Panc1 (cell line): ENCODE measurements around the gene TMCC1. TPM values are rescaled to one million over a fixed set of nuclear protein-coding genes. Genes with fewer than 3 reads are reported as not detected.

ENCODE experiments used
- ATAC-seq: fragments of 200-7000 bp; cut with Tn5 transposase; 2 replicates; pipeline ENCODE4 v1.9.1; 2020; ENCODE audit warnings: mild to moderate bottlenecking, moderate library complexity
- BruUV-seq: library from RNA; stranded (reverse); fragments of 400-500 nt; replicated peaks from 2 replicates; lab custom pipeline; 2021; lab: Mats Ljungman, UMichigan
- CTCF ChIA-PET: fragments of 300-600 bp; sonication (Branson Sonifier 250); formaldehyde crosslinking; loops from one replicate; lab custom pipeline; 2022; ENCODE audit warnings: antibody characterized with exemption; lab: Charles Lee
- POLR2A ChIA-PET: fragments of 300-600 bp; sonication (Branson Sonifier 250); formaldehyde crosslinking; loops from one replicate; lab custom pipeline; 2022; ENCODE audit warnings: antibody characterized with exemption; lab: Charles Lee
- DNase-seq: peaks from one replicate; pipeline ENCODE4 v3.0.0-alpha.2; 2010; ENCODE audit warnings: low read depth, low spot score
- H3K27ac ChIP-seq: 2 replicates; pipeline ENCODE4 v1.5.1; 2011; ENCODE audit warnings: mild to moderate bottlenecking, low read length, inconsistent platforms
- H3K27me3 ChIP-seq: fragments of 200-500 bp; sonication (Bioruptor generic); 2 replicates; pipeline ENCODE4 v1.6.0; 2014; ENCODE audit warnings: low read length, inconsistent platforms; ENCODE audit not compliant: control insufficient read depth, insufficient read depth
- H3K36me3 ChIP-seq: fragments of 200-500 bp; sonication (Bioruptor generic); 2 replicates; pipeline ENCODE4 v1.5.1; 2014; ENCODE audit warnings: inconsistent platforms, mild to moderate bottlenecking, low read length, moderate library complexity; ENCODE audit not compliant: control insufficient read depth, insufficient read depth
- H3K4me1 ChIP-seq: 2 replicates; pipeline ENCODE4 v1.5.1; 2011; ENCODE audit warnings: inconsistent platforms, mild to moderate bottlenecking, low read length, moderate library complexity; ENCODE audit not compliant: control insufficient read depth, insufficient read depth
- H3K4me3 ChIP-seq, 2 experiments: 2 replicates each; pipeline ENCODE4 v1.5.1; 2011 to 2012; ENCODE audit warnings: low read depth in 2 of 2, low read length in 2 of 2, mild to moderate bottlenecking in 2 of 2, inconsistent platforms in 1 of 2, moderate library complexity in 1 of 2
- H3K9me3 ChIP-seq: fragments of 200-500 bp; sonication (Bioruptor generic); 2 replicates; pipeline ENCODE4 v1.5.1; 2014; ENCODE audit warnings: low read depth, mild to moderate bottlenecking, inconsistent platforms, low read length, moderate library complexity; ENCODE audit not compliant: control insufficient read depth, insufficient read depth
- POLR2AphosphoS5 ChIP-seq: IDR thresholded peaks from 2 replicates; pipeline ENCODE4 v1.6.1; 2012; ENCODE audit warnings: mild to moderate bottlenecking, low read depth, low read length, moderate library complexity
- SIN3A ChIP-seq: IDR thresholded peaks from 2 replicates; pipeline ENCODE4 v1.6.1; 2012; ENCODE audit warnings: low read depth, mild to moderate bottlenecking, low read length, moderate library complexity, borderline replicate concordance; ENCODE audit not compliant: insufficient read depth
- TCF7L2 ChIP-seq: IDR thresholded peaks from 2 replicates; pipeline ENCODE4 v1.6.1; 2011; ENCODE audit warnings: mild to moderate bottlenecking, low read depth, low read length, inconsistent platforms
- in situ Hi-C: cut with HindIII; loops from 2 replicates; pipeline ENCODE4 v1.10.0; 2016; ENCODE audit warnings: low sequenced_read_pairs, low pct_unique_long_range_greater_than_20kb
- intact Hi-C: fragments of 100-400 bp; cut with micrococcal nuclease; formaldehyde crosslinking; loops from one replicate; pipeline ENCODE4 v1.10.0; 2022; ENCODE audit not compliant: unreplicated experiment
- total RNA-seq: library from RNA; stranded (reverse); gene quantifications from one replicate; pipeline ENCODE4 v1.2.1, GENCODE V29; 2021; ENCODE audit not compliant: unreplicated experiment
- TF ChIP-seq, protein P1 (sequence below): fragments of 450-650 bp; IDR thresholded peaks from 2 replicates; pipeline ENCODE4 v1.5.1; 2017; ENCODE audit warnings: mild to moderate bottlenecking
- TF ChIP-seq, protein P2 (sequence below), 2 experiments: IDR thresholded peaks; 2 replicates each; pipeline ENCODE4 v1.6.1; 2011 to 2012; ENCODE audit warnings: low read depth in 2 of 2, control low read depth in 1 of 2, low read length in 1 of 2, mild to moderate bottlenecking in 1 of 2, moderate library complexity in 1 of 2; ENCODE audit not compliant: insufficient read depth in 1 of 2

TMCC1 gene
- total RNA-seq, 1 experiment from 2014 or later = 33.2 TPM

DNA sequence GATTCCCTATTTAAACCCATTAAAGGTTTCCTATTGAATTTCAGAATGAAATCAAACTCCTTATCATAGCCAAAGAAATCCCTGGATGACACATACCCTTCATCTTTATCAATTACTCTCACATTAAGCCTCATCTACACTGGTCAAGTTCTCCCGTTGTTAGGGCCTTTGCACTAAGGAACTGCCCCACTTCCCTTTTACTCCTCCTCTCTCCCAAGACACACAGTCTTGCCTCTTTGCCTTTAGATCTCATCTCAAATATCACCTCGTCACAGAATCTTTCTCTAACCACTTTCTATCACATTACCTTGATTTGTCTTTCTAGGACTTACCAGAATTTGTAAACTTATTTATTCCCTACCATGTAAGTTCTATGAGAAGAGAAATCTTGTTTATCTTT is 117.6 kb downstream of the TMCC1 start:
- H3K27me3 ChIP-seq = no peaks in the 10 kb centered on the region
- no peak overlapping the region for H3K4me3 ChIP-seq
- POLR2A ChIA-PET = no interaction called here
- CTCF ChIA-PET = no interaction called here
- TF ChIP-seq TCF7L2 = no peak
- TF ChIP-seq, protein P1, sequence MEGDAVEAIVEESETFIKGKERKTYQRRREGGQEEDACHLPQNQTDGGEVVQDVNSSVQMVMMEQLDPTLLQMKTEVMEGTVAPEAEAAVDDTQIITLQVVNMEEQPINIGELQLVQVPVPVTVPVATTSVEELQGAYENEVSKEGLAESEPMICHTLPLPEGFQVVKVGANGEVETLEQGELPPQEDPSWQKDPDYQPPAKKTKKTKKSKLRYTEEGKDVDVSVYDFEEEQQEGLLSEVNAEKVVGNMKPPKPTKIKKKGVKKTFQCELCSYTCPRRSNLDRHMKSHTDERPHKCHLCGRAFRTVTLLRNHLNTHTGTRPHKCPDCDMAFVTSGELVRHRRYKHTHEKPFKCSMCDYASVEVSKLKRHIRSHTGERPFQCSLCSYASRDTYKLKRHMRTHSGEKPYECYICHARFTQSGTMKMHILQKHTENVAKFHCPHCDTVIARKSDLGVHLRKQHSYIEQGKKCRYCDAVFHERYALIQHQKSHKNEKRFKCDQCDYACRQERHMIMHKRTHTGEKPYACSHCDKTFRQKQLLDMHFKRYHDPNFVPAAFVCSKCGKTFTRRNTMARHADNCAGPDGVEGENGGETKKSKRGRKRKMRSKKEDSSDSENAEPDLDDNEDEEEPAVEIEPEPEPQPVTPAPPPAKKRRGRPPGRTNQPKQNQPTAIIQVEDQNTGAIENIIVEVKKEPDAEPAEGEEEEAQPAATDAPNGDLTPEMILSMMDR = no peak
- no peak for TF ChIP-seq SIN3A
- TF ChIP-seq POLR2AphosphoS5 = no peak
- TF ChIP-seq, protein P2, sequence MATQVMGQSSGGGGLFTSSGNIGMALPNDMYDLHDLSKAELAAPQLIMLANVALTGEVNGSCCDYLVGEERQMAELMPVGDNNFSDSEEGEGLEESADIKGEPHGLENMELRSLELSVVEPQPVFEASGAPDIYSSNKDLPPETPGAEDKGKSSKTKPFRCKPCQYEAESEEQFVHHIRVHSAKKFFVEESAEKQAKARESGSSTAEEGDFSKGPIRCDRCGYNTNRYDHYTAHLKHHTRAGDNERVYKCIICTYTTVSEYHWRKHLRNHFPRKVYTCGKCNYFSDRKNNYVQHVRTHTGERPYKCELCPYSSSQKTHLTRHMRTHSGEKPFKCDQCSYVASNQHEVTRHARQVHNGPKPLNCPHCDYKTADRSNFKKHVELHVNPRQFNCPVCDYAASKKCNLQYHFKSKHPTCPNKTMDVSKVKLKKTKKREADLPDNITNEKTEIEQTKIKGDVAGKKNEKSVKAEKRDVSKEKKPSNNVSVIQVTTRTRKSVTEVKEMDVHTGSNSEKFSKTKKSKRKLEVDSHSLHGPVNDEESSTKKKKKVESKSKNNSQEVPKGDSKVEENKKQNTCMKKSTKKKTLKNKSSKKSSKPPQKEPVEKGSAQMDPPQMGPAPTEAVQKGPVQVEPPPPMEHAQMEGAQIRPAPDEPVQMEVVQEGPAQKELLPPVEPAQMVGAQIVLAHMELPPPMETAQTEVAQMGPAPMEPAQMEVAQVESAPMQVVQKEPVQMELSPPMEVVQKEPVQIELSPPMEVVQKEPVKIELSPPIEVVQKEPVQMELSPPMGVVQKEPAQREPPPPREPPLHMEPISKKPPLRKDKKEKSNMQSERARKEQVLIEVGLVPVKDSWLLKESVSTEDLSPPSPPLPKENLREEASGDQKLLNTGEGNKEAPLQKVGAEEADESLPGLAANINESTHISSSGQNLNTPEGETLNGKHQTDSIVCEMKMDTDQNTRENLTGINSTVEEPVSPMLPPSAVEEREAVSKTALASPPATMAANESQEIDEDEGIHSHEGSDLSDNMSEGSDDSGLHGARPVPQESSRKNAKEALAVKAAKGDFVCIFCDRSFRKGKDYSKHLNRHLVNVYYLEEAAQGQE (IDR thresholded peaks at IDR 0.05; ENCODE audit: insufficient read depth in 1 of 2, low read depth in 2 of 2, low read length in 1 of 2) = no peak
- in situ Hi-C loops = no loop called here
- no peaks in the 10 kb centered on the region for H3K4me1 ChIP-seq
- no peak overlapping the region for H3K27ac ChIP-seq
- H3K9me3 ChIP-seq = no peaks in the 10 kb centered on the region
- DNase-seq (no peak), ATAC-seq (no peak)
- TSS peak; percentile 8 for BruUV-seq
- H3K36me3 ChIP-seq = no peaks in the 10 kb centered on the region
- intact Hi-C loops = no loop called here

DNA sequence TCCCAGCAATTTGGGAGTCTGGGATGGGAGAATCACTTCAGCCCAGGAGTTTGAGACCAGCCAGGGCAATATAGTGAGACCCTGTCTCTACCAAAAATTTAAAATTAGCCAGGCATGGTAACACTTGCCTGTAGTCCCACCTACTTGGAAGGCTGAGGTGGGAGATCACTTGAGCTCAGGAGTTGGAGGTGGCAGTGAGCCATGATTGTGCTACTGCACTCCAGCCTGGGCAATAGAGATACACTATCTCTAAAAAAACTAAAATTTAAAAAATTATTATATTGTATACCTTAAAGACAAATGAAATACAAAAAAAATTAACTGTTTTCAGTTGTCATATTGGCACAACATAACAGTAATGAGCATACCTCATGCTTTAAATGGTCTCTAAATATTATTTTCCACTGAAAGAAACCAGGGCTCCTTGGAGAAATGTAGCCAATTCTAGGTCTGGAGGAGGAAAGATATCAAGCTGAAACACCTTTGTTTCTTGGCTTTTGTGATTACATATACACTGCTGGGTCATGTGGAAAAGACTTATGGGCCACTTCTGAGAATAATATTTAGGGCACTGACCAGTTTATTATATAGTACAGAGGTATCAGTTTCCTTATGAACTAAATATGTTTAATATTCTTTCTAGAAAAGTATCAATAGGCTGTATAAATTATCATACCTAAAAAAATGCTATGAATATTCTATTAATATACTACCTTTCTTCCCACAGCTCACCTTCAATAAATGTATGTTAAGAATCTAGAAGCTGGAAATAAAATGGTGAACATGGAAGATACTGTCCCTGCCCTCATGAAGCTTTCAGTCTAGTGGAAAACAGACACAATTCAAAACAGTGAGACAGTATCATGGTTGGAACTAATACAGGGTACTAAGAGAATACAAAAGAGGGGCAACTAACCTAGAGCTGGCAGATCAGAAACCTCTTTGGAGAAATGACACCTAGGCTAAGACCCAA is 119.5 kb downstream of the TMCC1 start:
- ChIA-PET POLR2A (interaction anchor here (0.5 kb wide), 1 partner anchor 42 kb away, joined by 4 read pairs; no protein-coding TSS in a partner anchor), CTCF (no interaction called here)
- no peak overlapping the region for H3K4me3 ChIP-seq
- BruUV-seq = no TSS peak
- no peak for TF ChIP-seq SIN3A
- TF ChIP-seq, protein P1 = no peak
- TF ChIP-seq, protein P2 (IDR thresholded peaks at IDR 0.05; ENCODE audit: insufficient read depth in 1 of 2, low read depth in 2 of 2, low read length in 1 of 2) = no peak
- no peak for TF ChIP-seq TCF7L2
- TF ChIP-seq POLR2AphosphoS5 = no peak
- DNase-seq (no peak), ATAC-seq (no peak)
- in situ Hi-C loops (no loop called here), intact Hi-C loops (no loop called here)
- H3K27ac ChIP-seq = no peak overlapping the region
- H3K36me3 ChIP-seq = no peaks in the 10 kb centered on the region
- H3K4me1 ChIP-seq = no peaks in the 10 kb centered on the region
- no peaks in the 10 kb centered on the region for H3K27me3 ChIP-seq
- no peaks in the 10 kb centered on the region for H3K9me3 ChIP-seq
